Nephron progenitor cell (in vitro differentiated cells): Measurements from ENCODE around the gene PLD1.

Experiments used
- DNase-seq: peaks from one replicate; pipeline ENCODE4 v3.0.0; 2021
- H3K27ac Mint-ChIP-seq: 2 replicates; pipeline ENCODE4 v1.8.0; 2021; ENCODE audit warnings: mild to moderate bottlenecking, moderate library complexity, mixed read lengths
- H3K27me3 Mint-ChIP-seq: 2 replicates; pipeline ENCODE4 v1.8.0; 2021; ENCODE audit warnings: mild to moderate bottlenecking, low read depth, mixed read lengths; ENCODE audit not compliant: poor library complexity
- H3K36me3 Mint-ChIP-seq: 2 replicates; pipeline ENCODE4 v1.8.0; 2021; ENCODE audit warnings: low read depth, mixed read lengths
- H3K4me1 Mint-ChIP-seq: 2 replicates; pipeline ENCODE4 v1.8.0; 2021; ENCODE audit warnings: mixed read lengths
- H3K4me3 Mint-ChIP-seq: 2 replicates; pipeline ENCODE4 v1.8.0; 2021; ENCODE audit warnings: mild to moderate bottlenecking, moderate library complexity, mixed read lengths
- H3K9me3 Mint-ChIP-seq: 2 replicates; pipeline ENCODE4 v1.8.0; 2021; ENCODE audit warnings: mild to moderate bottlenecking, moderate library complexity, mixed read lengths
- CTCF ChIP-seq: fragments of 200-600 bp; sonication (generic); IDR thresholded peaks from 2 replicates; pipeline ENCODE4 v1.5.0; 2021; ENCODE audit warnings: antibody characterized with exemption

Gene PLD1

GRCh38 chr3:171733561-171733960 lies 76.7 kb downstream of the PLD1 start:
- H3K36me3 Mint-ChIP-seq: no peaks in the 10 kb centered on the region

GRCh38 chr3:171732756-171733155 lies 77.5 kb downstream of the PLD1 start:
- Mint-ChIP-seq H3K4me1 (peaks cover 29% of the 10 kb centered on the region), H3K27ac (peak overlapping the region; percentile 5), H3K36me3 (no peaks in the 10 kb centered on the region), H3K4me3 (no peak overlapping the region), H3K27me3 (peaks cover 4% of the 10 kb centered on the region), H3K9me3 (no peaks in the 10 kb centered on the region)
- no peak for DNase-seq
- TF ChIP-seq CTCF: no peak

More at GRCh38 chr3:171733561-171733960, 76.7 kb downstream of the PLD1 start:
- Mint-ChIP-seq H3K27me3 (peaks cover 4% of the 10 kb centered on the region), H3K9me3 (no peaks in the 10 kb centered on the region), H3K27ac (no peak overlapping the region), H3K4me3 (no peak overlapping the region), H3K4me1 (peaks cover 36% of the 10 kb centered on the region)
- no peak for TF ChIP-seq CTCF
- no peak for DNase-seq

GRCh38 chr3:171731691-171732090 lies 78.6 kb downstream of the PLD1 start:
- Mint-ChIP-seq H3K4me3 (no peak overlapping the region), H3K9me3 (no peaks in the 10 kb centered on the region), H3K36me3 (no peaks in the 10 kb centered on the region), H3K27ac (no peak overlapping the region), H3K27me3 (peaks cover 4% of the 10 kb centered on the region), H3K4me1 (peaks cover 18% of the 10 kb centered on the region)
- TF ChIP-seq CTCF: no peak
- no peak for DNase-seq

GRCh38 chr3:171729452-171730334 lies 80.6 kb downstream of the PLD1 start:
- Mint-ChIP-seq H3K27me3 (peaks cover 4% of the 10 kb centered on the region), H3K27ac (no peak overlapping the region), H3K4me3 (no peak overlapping the region), H3K36me3 (no peaks in the 10 kb centered on the region), H3K4me1 (peaks cover 7% of the 10 kb centered on the region), H3K9me3 (no peaks in the 10 kb centered on the region)
- no peak for DNase-seq
- no peak for TF ChIP-seq CTCF

GRCh38 chr3:171727288-171727687 lies 83.0 kb downstream of the PLD1 start:
- no peak overlapping the region for H3K4me3 Mint-ChIP-seq
- no peak for TF ChIP-seq CTCF
- H3K27me3 Mint-ChIP-seq: peaks cover 4% of the 10 kb centered on the region
- H3K27ac Mint-ChIP-seq: no peak overlapping the region
- no peaks in the 10 kb centered on the region for H3K36me3 Mint-ChIP-seq
- H3K4me1 Mint-ChIP-seq: no peaks in the 10 kb centered on the region
- no peak for DNase-seq
- H3K9me3 Mint-ChIP-seq: no peaks in the 10 kb centered on the region
